ENCODE results near the gene ZNF691.

DNA sequence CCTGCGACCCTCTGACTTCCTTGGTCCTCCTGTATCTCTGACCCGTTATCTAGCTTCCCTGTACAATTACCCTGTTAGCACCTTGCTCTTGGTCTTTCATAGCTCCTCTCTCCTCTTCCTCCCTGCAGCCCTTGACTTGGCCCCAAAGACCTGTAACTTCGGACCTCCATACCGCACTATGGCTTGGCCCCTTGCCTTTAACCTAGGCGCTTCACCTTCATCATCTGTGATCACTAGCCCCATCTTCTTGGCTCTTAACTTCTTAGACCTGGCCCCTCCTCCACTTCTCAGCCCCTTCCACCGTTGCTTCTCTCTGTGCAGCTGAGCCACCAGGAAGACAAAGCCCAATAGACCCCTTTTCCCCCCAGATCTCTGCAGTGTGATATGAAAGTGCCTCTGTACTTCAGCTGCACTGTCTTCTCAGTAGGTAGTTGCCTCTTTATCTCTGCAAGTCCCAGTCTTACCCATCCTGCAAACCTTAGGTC lies 740 bp downstream of the ZNF691 start:
- TF ChIP-seq, protein P1, sequence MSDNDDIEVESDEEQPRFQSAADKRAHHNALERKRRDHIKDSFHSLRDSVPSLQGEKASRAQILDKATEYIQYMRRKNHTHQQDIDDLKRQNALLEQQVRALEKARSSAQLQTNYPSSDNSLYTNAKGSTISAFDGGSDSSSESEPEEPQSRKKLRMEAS (IDR thresholded peaks at IDR 0.05), result no peak
- TF ChIP-seq, protein P2, sequence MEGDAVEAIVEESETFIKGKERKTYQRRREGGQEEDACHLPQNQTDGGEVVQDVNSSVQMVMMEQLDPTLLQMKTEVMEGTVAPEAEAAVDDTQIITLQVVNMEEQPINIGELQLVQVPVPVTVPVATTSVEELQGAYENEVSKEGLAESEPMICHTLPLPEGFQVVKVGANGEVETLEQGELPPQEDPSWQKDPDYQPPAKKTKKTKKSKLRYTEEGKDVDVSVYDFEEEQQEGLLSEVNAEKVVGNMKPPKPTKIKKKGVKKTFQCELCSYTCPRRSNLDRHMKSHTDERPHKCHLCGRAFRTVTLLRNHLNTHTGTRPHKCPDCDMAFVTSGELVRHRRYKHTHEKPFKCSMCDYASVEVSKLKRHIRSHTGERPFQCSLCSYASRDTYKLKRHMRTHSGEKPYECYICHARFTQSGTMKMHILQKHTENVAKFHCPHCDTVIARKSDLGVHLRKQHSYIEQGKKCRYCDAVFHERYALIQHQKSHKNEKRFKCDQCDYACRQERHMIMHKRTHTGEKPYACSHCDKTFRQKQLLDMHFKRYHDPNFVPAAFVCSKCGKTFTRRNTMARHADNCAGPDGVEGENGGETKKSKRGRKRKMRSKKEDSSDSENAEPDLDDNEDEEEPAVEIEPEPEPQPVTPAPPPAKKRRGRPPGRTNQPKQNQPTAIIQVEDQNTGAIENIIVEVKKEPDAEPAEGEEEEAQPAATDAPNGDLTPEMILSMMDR (IDR thresholded peaks at IDR 0.05), result no peak
- no peak for TF ChIP-seq ZSCAN20 (CRISPR knock-in tag; IDR thresholded peaks at IDR 0.05)
- no peak for TF ChIP-seq POLR2A (IDR thresholded peaks at IDR 0.05; ENCODE audit: low read length)
- TF ChIP-seq EP300 (IDR thresholded peaks at IDR 0.05), result no peak

Measured in A549 (cell line).